Heart left ventricle (tissue), 13 donors: ENCODE data around the gene CAPN2.

ENCODE experiments used
- CTCF ChIP-seq, 12 donors: fragments of 200-600 bp; sonication (generic) in 4 of 12; IDR thresholded peaks; one replicate each; pipeline versions ENCODE4 v1.5.0 to v1.8.0; 2018 to 2022; ENCODE audit warnings: antibody characterized with exemption in 12 of 12, mild to moderate bottlenecking in 5 of 12
- POLR2A ChIP-seq, 2 donors: fragments of 450-650 bp; IDR thresholded peaks; one replicate each; pipeline ENCODE4 v1.6.1; 2017; ENCODE audit warnings: antibody characterized with exemption in 2 of 2, mild to moderate bottlenecking in 2 of 2, moderate library complexity in 2 of 2
- donor health status: ischemic (EF 13 %, LVEDD 7.1; RV severe dilation, severe dysfunction).
- donor health status: DM: no; HTN: yes; CAD: no.
- donor health status: DM: no; HTN: no; CAD: no.
- donor health status: ischemic (EF 25% LVEDD 6.9; RV normal size, moderate dysfunction).
- donor health status: ischemic (EF 25% LVEDD 5.7; RV mildly dilated, moderate dysfunction).
- donor health status: ischemic (EF 35%, LVEDD 5.7; RV mildly dilated, moderate dysfunction).
- donor health status: nonischemic (EF 11% LVEDD 7.7; RV severe dilation, severe dysfunction).
- donor health status: DM: yes; HTN: yes; CAD: no.
- donor health status: PGD.
- donor health status: ischemic (EF 29% LVEDD 5.4; RV normal size, mild dysfunction).
- donor health status: nonischemic (EF 23%, LVEDD 6.1; RV moderate dilation, normal function).

- no peak for TF ChIP-seq CTCF (IDR thresholded peaks at IDR 0.05)
- no peak for TF ChIP-seq POLR2A (IDR thresholded peaks at IDR 0.05)
These were observed 53.5 kb downstream of the CAPN2 start for GRCh38 chr1:223765719-223766340.
